ENCODE results near the gene GPR78. TPM values are rescaled to one million over a fixed set of nuclear protein-coding genes. Genes with fewer than 3 reads are reported as not detected.

The GPR78 gene
- total and polyA plus RNA-seq, 2 of the 8 experiments (the other 6 are each of a cell fraction or from before 2014, with no cell fraction given), result 1.0 to 3.0 TPM

DNA sequence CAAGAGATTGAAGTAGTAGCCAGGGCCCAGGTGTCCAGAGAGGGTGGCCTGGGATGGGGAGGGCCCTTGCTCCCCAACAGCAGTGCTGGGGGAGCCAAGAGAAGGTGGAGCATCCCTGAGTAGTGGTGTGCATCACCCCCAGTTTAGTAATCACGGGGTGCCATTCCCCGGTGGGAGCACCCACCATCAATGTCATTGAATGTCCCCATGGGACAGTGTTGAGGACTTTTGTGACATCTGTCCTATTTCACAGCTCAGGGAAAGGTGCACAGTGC lies 7.9 kb downstream of the GPR78 start (continued):
- TF ChIP-seq NRF1 (IDR thresholded peaks at IDR 0.05; ENCODE audit: low read depth, low read length) (no peak), TAF7 (optimal IDR thresholded peaks at IDR 0.05; ENCODE audit: borderline replicate concordance, low read depth, low read length) (no peak), TEAD4 (IDR thresholded peaks at IDR 0.05; ENCODE audit: low read depth, low read length) (no peak), EGR1 (IDR thresholded peaks at IDR 0.05; ENCODE audit: borderline replicate concordance, low read depth, low read length) (no peak), BCL11A (IDR thresholded peaks at IDR 0.05; ENCODE audit: low read depth in 2 of 2, low read length in 2 of 2) (no peak), KDM5A (IDR thresholded peaks at IDR 0.05; ENCODE audit: low read length) (no peak)
- TF ChIP-seq, protein P1, sequence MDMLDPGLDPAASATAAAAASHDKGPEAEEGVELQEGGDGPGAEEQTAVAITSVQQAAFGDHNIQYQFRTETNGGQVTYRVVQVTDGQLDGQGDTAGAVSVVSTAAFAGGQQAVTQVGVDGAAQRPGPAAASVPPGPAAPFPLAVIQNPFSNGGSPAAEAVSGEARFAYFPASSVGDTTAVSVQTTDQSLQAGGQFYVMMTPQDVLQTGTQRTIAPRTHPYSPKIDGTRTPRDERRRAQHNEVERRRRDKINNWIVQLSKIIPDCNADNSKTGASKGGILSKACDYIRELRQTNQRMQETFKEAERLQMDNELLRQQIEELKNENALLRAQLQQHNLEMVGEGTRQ (IDR thresholded peaks at IDR 0.05; ENCODE audit: low read length), result no peak

Data from H1 (cell line).